RCC 7860 (cell line): ENCODE results near the gene MT1X.

ENCODE experiments used
- DNase-seq: peaks from one replicate; pipeline ENCODE4 v3.0.0-alpha.2; 2015; ENCODE audit warnings: low spot score
- FAIRE-seq: peaks from 2 replicates; lab custom pipeline; 2012; peaks lifted over from hg19 to GRCh38; lab: Jason Lieb, UNC

Gene MT1X

GRCh38 chr16:56681939-56682702 lies at the start of gene MT1X:
TSS of gene MT1X (plus strand) at chr16:56682470. CDS start at chr16:56682541, 71 bp downstream.
- peak; percentile 18 for FAIRE-seq

GRCh38 chr16:56632848-56633365 lies 49.4 kb upstream of the MT1X start:
- DNase-seq (no peak), FAIRE-seq (no peak)

More at GRCh38 chr16:56681939-56682702, at the start of gene MT1X:
- peak; percentile 87 for DNase-seq

- no peak for FAIRE-seq
- DNase-seq = no peak
Measured at GRCh38 chr16:56633535-56633934, 48.7 kb upstream of the MT1X start.

- FAIRE-seq = no peak
- DNase-seq = no peak
Measured at GRCh38 chr16:56634715-56635440, 47.4 kb upstream of the MT1X start.

- FAIRE-seq (no peak), DNase-seq (no peak)
Measured at GRCh38 chr16:56635441-56635967, 46.8 kb upstream of the MT1X start.

GRCh38 chr16:56636616-56637413 lies 45.5 kb upstream of the MT1X start:
- FAIRE-seq (no peak), DNase-seq (no peak)

GRCh38 chr16:56637814-56638750 lies 44.2 kb upstream of the MT1X start, which contains the start of gene MT1A:
TSS of gene MT1A (plus strand) at chr16:56638666. CDS start at chr16:56638739, 73 bp downstream.
- FAIRE-seq = no peak
- no peak for DNase-seq

- no peak for DNase-seq
- no peak for FAIRE-seq
Measured at GRCh38 chr16:56639045-56639444, 43.2 kb upstream of the MT1X start.

- FAIRE-seq (no peak), DNase-seq (no peak)
Measured at GRCh38 chr16:56640076-56640475, 42.2 kb upstream of the MT1X start.

- no peak for FAIRE-seq
- DNase-seq = no peak
Measured at GRCh38 chr16:56641166-56641565, 41.1 kb upstream of the MT1X start.

- DNase-seq (peak; percentile 6), FAIRE-seq (no peak)
Measured at GRCh38 chr16:56643080-56643778, 39.0 kb upstream of the MT1X start.

GRCh38 chr16:56643833-56644232 lies 38.4 kb upstream of the MT1X start:
- DNase-seq = no peak
- FAIRE-seq = no peak

- FAIRE-seq = no peak
- no peak for DNase-seq
Measured at GRCh38 chr16:56645311-56645710, 37.0 kb upstream of the MT1X start.

GRCh38 chr16:56645838-56646237 lies 36.4 kb upstream of the MT1X start:
- FAIRE-seq = no peak
- no peak for DNase-seq

- DNase-seq (no peak), FAIRE-seq (no peak)
Measured at GRCh38 chr16:56647641-56648431, 34.4 kb upstream of the MT1X start.

GRCh38 chr16:56649271-56649670 lies 33.0 kb upstream of the MT1X start:
- FAIRE-seq = no peak
- DNase-seq = no peak

GRCh38 chr16:56649820-56650219 lies 32.5 kb upstream of the MT1X start:
- FAIRE-seq (no peak), DNase-seq (no peak)

- DNase-seq = no peak
- FAIRE-seq = no peak
Measured at GRCh38 chr16:56651586-56651985, 30.7 kb upstream of the MT1X start, which contains the start of gene MT1B. TSS of gene MT1B (plus strand) at chr16:56651886. CDS start at chr16:56651954, 68 bp downstream.
